ENCODE data around the gene JUN. TPM values are rescaled to one million over a fixed set of nuclear protein-coding genes. Genes with fewer than 3 reads are reported as not detected.
A peak's percentile ranks its signal among the peaks of the same experiment; 100 is the strongest.

The JUN gene
- total and polyA plus RNA-seq, 3 donors from 2014 or later: 40.9 to 67.8 (median 60.6) TPM

- no peak for DNase-seq
- H3K36me3 ChIP-seq (ENCODE audit: low read depth, missing control alignments): no peaks in the 10 kb centered on the region
- peaks cover 7% of the 10 kb centered on the region for H3K4me1 ChIP-seq
- 51 to 61% methylated on average over 6 of the region's 6 CpGs for WGBS, 2 donors
- peak overlapping the region; percentile 20 to 99 for H3K27ac ChIP-seq
- H3K4me3 ChIP-seq: no peak overlapping the region
- TF ChIP-seq CTCF (IDR thresholded peaks at IDR 0.05) (no peak), POLR2A (IDR thresholded peaks at IDR 0.05) (no peak)
- intact Hi-C loops (cut with DNase I; ENCODE audit: low total_unique reads): loop anchor here (10.0 kb wide), 3 partner anchors 118 to 918 kb away; partner anchors contain the start of gene FGGY
- no peaks in the 10 kb centered on the region for H3K9me3 ChIP-seq
- no peaks in the 10 kb centered on the region for H3K27me3 ChIP-seq
These were observed 2.5 kb upstream of the JUN start for GRCh38 chr1:58786184-58786926.

GRCh38 chr1:58785442-58786058, 1.7 kb upstream of the JUN start:
- DNase-seq: peak; percentile 61
- Histone ChIP-seq H3K27ac (peak overlapping the region; percentile 99), H3K36me3 (ENCODE audit: low read depth, missing control alignments) (no peaks in the 10 kb centered on the region), H3K27me3 (no peaks in the 10 kb centered on the region), H3K4me3 (peak overlapping the region; percentile 74 to 86), H3K9me3 (no peaks in the 10 kb centered on the region), H3K4me1 (peaks cover 7% of the 10 kb centered on the region)
- TF ChIP-seq CTCF (IDR thresholded peaks at IDR 0.05) (no peak), POLR2A (IDR thresholded peaks at IDR 0.05) (no peak)
- WGBS, 2 donors: 1 to 2% methylated on average over 10 to 14 of the region's 14 CpGs
- intact Hi-C loops (cut with DNase I; ENCODE audit: low total_unique reads): loop anchor here (10.0 kb wide), 3 partner anchors 119 to 919 kb away; partner anchors contain the start of gene FGGY

- H3K36me3 ChIP-seq (ENCODE audit: low read depth, missing control alignments): no peaks in the 10 kb centered on the region
- TF ChIP-seq CTCF (IDR thresholded peaks at IDR 0.05) (peak; percentile 53 to 71 (median 69)), POLR2A (IDR thresholded peaks at IDR 0.05) (no peak)
- 0% methylated on average over 16 to 56 of the region's 56 CpGs for WGBS, 2 donors
- peak; percentile 93 for DNase-seq
- H3K27me3 ChIP-seq: no peaks in the 10 kb centered on the region
- peak overlapping the region; percentile 99 for H3K27ac ChIP-seq
- peaks cover 12% of the 10 kb centered on the region for H3K4me1 ChIP-seq
- peak overlapping the region; percentile 74 to 86 for H3K4me3 ChIP-seq
- intact Hi-C loops (cut with DNase I; ENCODE audit: low total_unique reads): loop anchor here (10.0 kb wide), 3 partner anchors 120 to 920 kb away; partner anchors contain the start of gene FGGY
- no peaks in the 10 kb centered on the region for H3K9me3 ChIP-seq
These were observed 1.1 kb upstream of the JUN start for GRCh38 chr1:58784758-58785441.

- Histone ChIP-seq H3K27me3 (no peaks in the 10 kb centered on the region), H3K4me1 (peaks cover 14% of the 10 kb centered on the region), H3K36me3 (ENCODE audit: low read depth, missing control alignments) (no peaks in the 10 kb centered on the region), H3K4me3 (peak overlapping the region; percentile 74 to 86), H3K27ac (peak overlapping the region; percentile 99), H3K9me3 (no peaks in the 10 kb centered on the region)
- no peak for TF ChIP-seq POLR2A (IDR thresholded peaks at IDR 0.05)
- peak in 1 of 3 experiments; percentile 5 for TF ChIP-seq CTCF (IDR thresholded peaks at IDR 0.05)
- intact Hi-C loops (cut with DNase I; ENCODE audit: low total_unique reads): loop anchor here (10.0 kb wide), 3 partner anchors 121 to 921 kb away; partner anchors contain the start of gene FGGY
- DNase-seq: peak; percentile 51
- WGBS, 2 donors: 0% methylated on average over 34 to 81 of the region's 86 CpGs
These were observed 506 bp downstream of the JUN start for GRCh38 chr1:58783090-58783992.
